ENCODE results near the gene MYBBP1A.

MYBBP1A gene

GRCh38 chr17:4503283-4504025 is 51.7 kb downstream of the MYBBP1A start:
- H3K4me3 ChIP-seq (ENCODE audit: low read length) = no peak overlapping the region
- H3K9ac ChIP-seq (ENCODE audit: low read length) = no peak overlapping the region
- peaks cover 17% of the 10 kb centered on the region for H3K27me3 ChIP-seq (ENCODE audit: control insufficient read depth, insufficient read depth, low read length)
- H3K4me1 ChIP-seq (ENCODE audit: control insufficient read depth, insufficient read depth, low read length) = peaks cover 63% of the 10 kb centered on the region
- no peaks in the 10 kb centered on the region for H3K36me3 ChIP-seq (ENCODE audit: control insufficient read depth, insufficient read depth, low read length)
- H3K9me3 ChIP-seq (ENCODE audit: control insufficient read depth, low read length) = no peaks in the 10 kb centered on the region

- H3K27me3 ChIP-seq (ENCODE audit: control insufficient read depth, insufficient read depth, low read length) = peaks cover 21% of the 10 kb centered on the region
- no peak overlapping the region for H3K9ac ChIP-seq (ENCODE audit: low read length)
- no peak overlapping the region for H3K4me3 ChIP-seq (ENCODE audit: low read length)
- H3K4me1 ChIP-seq (ENCODE audit: control insufficient read depth, insufficient read depth, low read length) = peaks cover 63% of the 10 kb centered on the region
- no peaks in the 10 kb centered on the region for H3K9me3 ChIP-seq (ENCODE audit: control insufficient read depth, low read length)
- no peaks in the 10 kb centered on the region for H3K36me3 ChIP-seq (ENCODE audit: control insufficient read depth, insufficient read depth, low read length)
Observed at GRCh38 chr17:4502466-4503154, 52.6 kb downstream of the MYBBP1A start.

- Histone ChIP-seq H3K27me3 (ENCODE audit: control insufficient read depth, insufficient read depth, low read length) (peaks cover 21% of the 10 kb centered on the region), H3K36me3 (ENCODE audit: control insufficient read depth, insufficient read depth, low read length) (no peaks in the 10 kb centered on the region), H3K4me1 (ENCODE audit: control insufficient read depth, insufficient read depth, low read length) (peaks cover 67% of the 10 kb centered on the region), H3K4me3 (ENCODE audit: low read length) (no peak overlapping the region), H3K9me3 (ENCODE audit: control insufficient read depth, low read length) (no peaks in the 10 kb centered on the region), H3K9ac (ENCODE audit: low read length) (no peak overlapping the region)
Observed at GRCh38 chr17:4501295-4501949, 53.8 kb downstream of the MYBBP1A start.

- Histone ChIP-seq H3K36me3 (ENCODE audit: control insufficient read depth, insufficient read depth, low read length) (no peaks in the 10 kb centered on the region), H3K4me3 (ENCODE audit: low read length) (no peak overlapping the region), H3K27me3 (ENCODE audit: control insufficient read depth, insufficient read depth, low read length) (peaks cover 21% of the 10 kb centered on the region), H3K4me1 (ENCODE audit: control insufficient read depth, insufficient read depth, low read length) (peaks cover 56% of the 10 kb centered on the region), H3K9me3 (ENCODE audit: control insufficient read depth, low read length) (no peaks in the 10 kb centered on the region), H3K9ac (ENCODE audit: low read length) (peak overlapping the region; percentile 65)
Observed at GRCh38 chr17:4500191-4500571, 55.0 kb downstream of the MYBBP1A start.

GRCh38 chr17:4499431-4500190 is 55.6 kb downstream of the MYBBP1A start:
- Histone ChIP-seq H3K9ac (ENCODE audit: low read length) (peak overlapping the region; percentile 65), H3K9me3 (ENCODE audit: control insufficient read depth, low read length) (no peaks in the 10 kb centered on the region), H3K36me3 (ENCODE audit: control insufficient read depth, insufficient read depth, low read length) (no peaks in the 10 kb centered on the region), H3K4me1 (ENCODE audit: control insufficient read depth, insufficient read depth, low read length) (peaks cover 56% of the 10 kb centered on the region), H3K27me3 (ENCODE audit: control insufficient read depth, insufficient read depth, low read length) (peaks cover 21% of the 10 kb centered on the region), H3K4me3 (ENCODE audit: low read length) (peak overlapping the region; percentile 25)

GRCh38 chr17:4498461-4499397 is 56.5 kb downstream of the MYBBP1A start, which contains the start of gene SPNS2:
SPNS2 (plus strand) TSS chr17:4498881; CDS start chr17:4499048, 167 bp downstream.
- peak within 1 kb of the TSS; percentile 65 for H3K9ac ChIP-seq (ENCODE audit: low read length)
- peaks cover 21% of the 10 kb centered on the region for H3K27me3 ChIP-seq (ENCODE audit: control insufficient read depth, insufficient read depth, low read length)
- H3K9me3 ChIP-seq (ENCODE audit: control insufficient read depth, low read length) = no peaks in the 10 kb centered on the region
- peaks cover 49% of the 10 kb centered on the region for H3K4me1 ChIP-seq (ENCODE audit: control insufficient read depth, insufficient read depth, low read length)
- no peaks in the 10 kb centered on the region for H3K36me3 ChIP-seq (ENCODE audit: control insufficient read depth, insufficient read depth, low read length)
- H3K4me3 ChIP-seq (ENCODE audit: low read length) = peak within 1 kb of the TSS; percentile 25

- Histone ChIP-seq H3K4me3 (ENCODE audit: low read length) (no peak overlapping the region), H3K36me3 (ENCODE audit: control insufficient read depth, insufficient read depth, low read length) (no peaks in the 10 kb centered on the region), H3K9me3 (ENCODE audit: control insufficient read depth, low read length) (no peaks in the 10 kb centered on the region), H3K4me1 (ENCODE audit: control insufficient read depth, insufficient read depth, low read length) (peaks cover 57% of the 10 kb centered on the region), H3K9ac (ENCODE audit: low read length) (no peak overlapping the region), H3K27me3 (ENCODE audit: control insufficient read depth, insufficient read depth, low read length) (peaks cover 21% of the 10 kb centered on the region)
Observed at GRCh38 chr17:4497101-4497824, 57.9 kb downstream of the MYBBP1A start.

- no peaks in the 10 kb centered on the region for H3K36me3 ChIP-seq (ENCODE audit: control insufficient read depth, insufficient read depth, low read length)
- H3K4me1 ChIP-seq (ENCODE audit: control insufficient read depth, insufficient read depth, low read length) = peaks cover 52% of the 10 kb centered on the region
- H3K9ac ChIP-seq (ENCODE audit: low read length) = peak overlapping the region; percentile 18
- H3K4me3 ChIP-seq (ENCODE audit: low read length) = no peak overlapping the region
- H3K27me3 ChIP-seq (ENCODE audit: control insufficient read depth, insufficient read depth, low read length) = no peaks in the 10 kb centered on the region
- H3K9me3 ChIP-seq (ENCODE audit: control insufficient read depth, low read length) = no peaks in the 10 kb centered on the region
Observed at GRCh38 chr17:4492721-4493561, 62.2 kb downstream of the MYBBP1A start.

GRCh38 chr17:4490637-4491061 is 64.5 kb downstream of the MYBBP1A start:
- Histone ChIP-seq H3K4me1 (ENCODE audit: control insufficient read depth, insufficient read depth, low read length) (peaks cover 42% of the 10 kb centered on the region), H3K9ac (ENCODE audit: low read length) (no peak overlapping the region), H3K36me3 (ENCODE audit: control insufficient read depth, insufficient read depth, low read length) (no peaks in the 10 kb centered on the region), H3K9me3 (ENCODE audit: control insufficient read depth, low read length) (no peaks in the 10 kb centered on the region), H3K4me3 (ENCODE audit: low read length) (no peak overlapping the region), H3K27me3 (ENCODE audit: control insufficient read depth, insufficient read depth, low read length) (no peaks in the 10 kb centered on the region)

- no peak overlapping the region for H3K9ac ChIP-seq (ENCODE audit: low read length)
- peaks cover 42% of the 10 kb centered on the region for H3K4me1 ChIP-seq (ENCODE audit: control insufficient read depth, insufficient read depth, low read length)
- no peak overlapping the region for H3K4me3 ChIP-seq (ENCODE audit: low read length)
- H3K9me3 ChIP-seq (ENCODE audit: control insufficient read depth, low read length) = no peaks in the 10 kb centered on the region
- H3K36me3 ChIP-seq (ENCODE audit: control insufficient read depth, insufficient read depth, low read length) = no peaks in the 10 kb centered on the region
- no peaks in the 10 kb centered on the region for H3K27me3 ChIP-seq (ENCODE audit: control insufficient read depth, insufficient read depth, low read length)
Observed at GRCh38 chr17:4490109-4490591, 65.0 kb downstream of the MYBBP1A start.

All from mucosa of stomach (tissue), 1 donor.